Tibial artery (tissue), 4 donors: ENCODE measurements around the gene CNTN1.

ENCODE experiments used
- DNase-seq, 2 donors: peaks; one replicate each; pipeline ENCODE4 v3.0.0-alpha.2; 2019
- H3K27ac ChIP-seq, 2 donors: fragments of 200-600 bp; sonication (generic) in 1 of 2; 1 replicate in 1 of 2; 2 replicates in 1 of 2; pipeline ENCODE4 v1.5.1; 2018 to 2019; ENCODE audit warnings: mild to moderate bottlenecking in 1 of 2
- H3K27me3 ChIP-seq, 2 donors: fragments of 200-600 bp; sonication (generic) in 1 of 2; one replicate each; pipeline versions ENCODE4 v1.5.1 to v1.6.0; 2016 to 2019
- H3K36me3 ChIP-seq, 3 donors: fragments of 200-600 bp; sonication (generic) in 2 of 3; one replicate each; pipeline ENCODE4 v1.5.1; 2016 to 2019; ENCODE audit warnings: mild to moderate bottlenecking in 2 of 3
- H3K4me1 ChIP-seq, 4 donors: fragments of 200-600 bp; sonication (generic) in 2 of 4; 1 replicate in 3 of 4; 2 replicates in 1 of 4; pipeline ENCODE4 v1.5.1; 2016 to 2019
- H3K4me3 ChIP-seq, 2 donors: fragments of 200-600 bp; sonication (generic) in 1 of 2; 1 replicate in 1 of 2; 2 replicates in 1 of 2; pipeline ENCODE4 v1.5.1; 2018 to 2019; ENCODE audit warnings: mild to moderate bottlenecking in 2 of 2
- H3K9me3 ChIP-seq, 3 donors: fragments of 200-600 bp; sonication (generic) in 1 of 3; one replicate each; pipeline ENCODE4 v1.5.1; 2016 to 2019
- intact Hi-C: fragments of 100-400 bp; cut with DNase I; formaldehyde crosslinking; loops from one replicate; pipeline ENCODE4 v1.15.0; 2023; ENCODE audit warnings: low total_unique reads
- TF ChIP-seq, protein P1 (sequence below), 2 experiments: fragments of 200-600 bp in 1 of 2; fragments of 450-650 bp in 1 of 2; IDR thresholded peaks; one replicate each; pipeline ENCODE4 v1.5.1; 2017 to 2019; ENCODE audit warnings: antibody characterized with exemption in 2 of 2, mild to moderate bottlenecking in 1 of 2, moderate library complexity in 1 of 2

Gene CNTN1

DNA sequence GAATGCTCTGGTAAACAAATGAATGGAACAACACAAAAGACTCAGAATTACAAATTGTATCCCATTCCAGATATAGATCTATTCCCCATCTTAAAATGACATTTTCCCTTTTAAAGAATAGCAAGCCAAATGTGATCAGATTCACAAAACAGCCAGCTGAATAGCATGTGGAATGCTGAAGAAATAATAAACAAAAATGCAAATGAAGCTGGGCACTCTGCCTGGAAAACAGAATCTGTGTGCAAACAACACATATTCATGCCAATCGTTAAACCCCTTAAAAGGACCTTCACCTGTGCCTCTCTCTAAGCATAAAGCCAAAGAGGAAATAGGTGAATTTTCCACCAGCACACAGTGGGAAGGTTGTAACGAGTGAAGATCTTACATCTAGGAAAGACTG is 428.0 kb downstream of the CNTN1 start:
- intact Hi-C loops = no loop called here
- H3K36me3 ChIP-seq = no peaks in the 10 kb centered on the region
- no peak overlapping the region for H3K4me3 ChIP-seq
- H3K27me3 ChIP-seq = no peaks in the 10 kb centered on the region
- DNase-seq = no peak
- no peak overlapping the region for H3K27ac ChIP-seq
- H3K4me1 ChIP-seq = peaks cover 0 to 10% (median 2%) of the 10 kb centered on the region in 4 donors
- TF ChIP-seq, protein P1, sequence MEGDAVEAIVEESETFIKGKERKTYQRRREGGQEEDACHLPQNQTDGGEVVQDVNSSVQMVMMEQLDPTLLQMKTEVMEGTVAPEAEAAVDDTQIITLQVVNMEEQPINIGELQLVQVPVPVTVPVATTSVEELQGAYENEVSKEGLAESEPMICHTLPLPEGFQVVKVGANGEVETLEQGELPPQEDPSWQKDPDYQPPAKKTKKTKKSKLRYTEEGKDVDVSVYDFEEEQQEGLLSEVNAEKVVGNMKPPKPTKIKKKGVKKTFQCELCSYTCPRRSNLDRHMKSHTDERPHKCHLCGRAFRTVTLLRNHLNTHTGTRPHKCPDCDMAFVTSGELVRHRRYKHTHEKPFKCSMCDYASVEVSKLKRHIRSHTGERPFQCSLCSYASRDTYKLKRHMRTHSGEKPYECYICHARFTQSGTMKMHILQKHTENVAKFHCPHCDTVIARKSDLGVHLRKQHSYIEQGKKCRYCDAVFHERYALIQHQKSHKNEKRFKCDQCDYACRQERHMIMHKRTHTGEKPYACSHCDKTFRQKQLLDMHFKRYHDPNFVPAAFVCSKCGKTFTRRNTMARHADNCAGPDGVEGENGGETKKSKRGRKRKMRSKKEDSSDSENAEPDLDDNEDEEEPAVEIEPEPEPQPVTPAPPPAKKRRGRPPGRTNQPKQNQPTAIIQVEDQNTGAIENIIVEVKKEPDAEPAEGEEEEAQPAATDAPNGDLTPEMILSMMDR (IDR thresholded peaks at IDR 0.05) = no peak
- no peaks in the 10 kb centered on the region for H3K9me3 ChIP-seq

DNA sequence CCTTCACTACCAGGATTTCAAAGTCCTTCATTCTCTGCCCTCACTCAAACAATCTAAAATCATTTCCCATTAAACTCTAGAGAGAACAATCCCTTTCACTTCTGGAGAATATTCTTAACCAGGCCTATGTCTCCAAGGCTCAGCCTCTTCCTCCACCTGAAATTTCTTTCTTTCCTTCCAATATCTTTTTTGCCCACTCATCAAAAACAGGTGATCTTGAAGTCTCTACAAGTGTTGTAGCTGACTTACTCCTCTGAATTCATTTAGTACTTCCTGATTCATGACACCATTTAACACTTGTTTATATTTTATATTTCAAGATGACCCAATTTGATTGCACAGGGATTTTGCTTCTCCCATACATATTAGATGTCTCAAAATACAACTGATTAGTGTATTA is 429.1 kb downstream of the CNTN1 start:
- H3K4me3 ChIP-seq = no peak overlapping the region
- TF ChIP-seq, protein P1 (IDR thresholded peaks at IDR 0.05) = no peak
- intact Hi-C loops = no loop called here
- DNase-seq = no peak
- no peaks in the 10 kb centered on the region for H3K9me3 ChIP-seq
- no peak overlapping the region for H3K27ac ChIP-seq
- no peaks in the 10 kb centered on the region for H3K36me3 ChIP-seq
- peaks cover 0 to 10% (median 2%) of the 10 kb centered on the region in 4 donors for H3K4me1 ChIP-seq
- H3K27me3 ChIP-seq = no peaks in the 10 kb centered on the region
